Fibroblast of lung (primary cell): ENCODE data around the gene KIAA1549.

ENCODE experiments used
- EZH2 ChIP-seq: IDR thresholded peaks from 2 replicates; pipeline ENCODE4 v1.5.1; 2012; ENCODE audit warnings: low read length, control low read depth, mild to moderate bottlenecking; ENCODE audit errors: missing control alignments
- TF ChIP-seq, protein P1 (sequence below), 2 donors: IDR thresholded peaks in 1 of 2; conservative IDR thresholded peaks in 1 of 2; 1 replicate in 1 of 2; 2 replicates in 1 of 2; pipeline ENCODE4 v1.5.1; 2011 to 2012; ENCODE audit warnings: low read length in 2 of 2, control low read depth in 1 of 2, inconsistent platforms in 1 of 2, low read depth in 1 of 2, mild to moderate bottlenecking in 1 of 2

DNA sequence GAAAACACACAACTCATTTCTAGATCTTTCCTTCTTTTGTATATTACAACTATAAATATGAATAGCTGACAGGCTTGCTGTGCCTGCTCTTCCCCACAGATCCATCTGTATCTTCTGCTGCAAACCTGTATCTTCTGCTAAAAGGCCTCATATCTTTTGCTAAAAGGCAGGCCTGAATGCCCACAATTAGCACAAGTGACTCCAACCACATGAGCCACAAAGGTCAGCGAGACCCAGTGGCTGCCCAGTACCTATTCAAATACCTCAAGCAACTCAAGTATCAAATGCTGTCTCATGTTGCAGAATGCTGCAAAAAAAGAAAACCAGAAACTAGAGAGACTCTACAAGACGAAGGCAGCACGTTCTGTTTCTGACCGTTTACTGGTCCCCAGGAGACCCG, 128.7 kb downstream of the KIAA1549 start:
- TF ChIP-seq, protein P1, sequence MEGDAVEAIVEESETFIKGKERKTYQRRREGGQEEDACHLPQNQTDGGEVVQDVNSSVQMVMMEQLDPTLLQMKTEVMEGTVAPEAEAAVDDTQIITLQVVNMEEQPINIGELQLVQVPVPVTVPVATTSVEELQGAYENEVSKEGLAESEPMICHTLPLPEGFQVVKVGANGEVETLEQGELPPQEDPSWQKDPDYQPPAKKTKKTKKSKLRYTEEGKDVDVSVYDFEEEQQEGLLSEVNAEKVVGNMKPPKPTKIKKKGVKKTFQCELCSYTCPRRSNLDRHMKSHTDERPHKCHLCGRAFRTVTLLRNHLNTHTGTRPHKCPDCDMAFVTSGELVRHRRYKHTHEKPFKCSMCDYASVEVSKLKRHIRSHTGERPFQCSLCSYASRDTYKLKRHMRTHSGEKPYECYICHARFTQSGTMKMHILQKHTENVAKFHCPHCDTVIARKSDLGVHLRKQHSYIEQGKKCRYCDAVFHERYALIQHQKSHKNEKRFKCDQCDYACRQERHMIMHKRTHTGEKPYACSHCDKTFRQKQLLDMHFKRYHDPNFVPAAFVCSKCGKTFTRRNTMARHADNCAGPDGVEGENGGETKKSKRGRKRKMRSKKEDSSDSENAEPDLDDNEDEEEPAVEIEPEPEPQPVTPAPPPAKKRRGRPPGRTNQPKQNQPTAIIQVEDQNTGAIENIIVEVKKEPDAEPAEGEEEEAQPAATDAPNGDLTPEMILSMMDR (conservative IDR thresholded peaks at IDR 0.05 in 1 of 2, IDR thresholded peaks at IDR 0.05 in 1 of 2; ENCODE audit: low read depth in 1 of 2, low read length in 2 of 2) = no peak
- TF ChIP-seq EZH2 = no peak
